ENCODE data around the gene COMMD7.

- TF ChIP-seq POLR2A (IDR thresholded peaks at IDR 0.05): no peak
- no peak for TF ChIP-seq CTCF (IDR thresholded peaks at IDR 0.05)
Observed at GRCh38 chr20:32706486-32706885, 36.8 kb downstream of the COMMD7 start.

All from esophagus squamous epithelium (tissue), 4 donors.